Peyer's patch (tissue), 4 donors: ENCODE results near the gene PSAT1.

Experiments used
- POLR2A ChIP-seq, 2 donors: fragments of 450-650 bp; IDR thresholded peaks; one replicate each; pipeline ENCODE4 v1.5.1; 2017; ENCODE audit warnings: antibody characterized with exemption in 2 of 2, mild to moderate bottlenecking in 2 of 2, moderate library complexity in 2 of 2
- TF ChIP-seq, protein P1 (sequence below), 6 experiments: fragments of 450-650 bp in 4 of 6; fragments of 200-600 bp in 2 of 6; sonication (generic) in 1 of 6; IDR thresholded peaks; one replicate each; pipeline ENCODE4 v1.5.1; 2017 to 2019; ENCODE audit warnings: antibody characterized with exemption in 6 of 6, mild to moderate bottlenecking in 3 of 6, moderate library complexity in 1 of 6

DNA sequence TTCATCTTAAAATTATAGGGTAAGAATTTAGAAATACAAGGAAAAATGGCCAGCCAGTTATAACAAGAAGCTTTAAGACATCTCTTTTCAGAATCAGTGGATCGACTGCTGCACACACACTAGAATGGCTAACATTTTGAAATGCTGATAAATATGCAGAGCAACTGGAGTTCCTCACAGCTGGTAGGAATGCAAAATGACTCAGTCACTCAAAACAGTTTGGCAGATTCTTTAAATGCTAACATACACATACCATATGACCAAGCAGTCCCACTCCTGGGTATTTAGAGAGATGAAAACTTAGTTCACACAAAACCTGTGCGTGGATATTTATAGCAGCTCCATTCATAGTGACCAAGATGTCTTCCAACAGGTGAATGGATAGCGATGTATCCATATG is 23.2 kb upstream of the PSAT1 start:
- TF ChIP-seq, protein P1, sequence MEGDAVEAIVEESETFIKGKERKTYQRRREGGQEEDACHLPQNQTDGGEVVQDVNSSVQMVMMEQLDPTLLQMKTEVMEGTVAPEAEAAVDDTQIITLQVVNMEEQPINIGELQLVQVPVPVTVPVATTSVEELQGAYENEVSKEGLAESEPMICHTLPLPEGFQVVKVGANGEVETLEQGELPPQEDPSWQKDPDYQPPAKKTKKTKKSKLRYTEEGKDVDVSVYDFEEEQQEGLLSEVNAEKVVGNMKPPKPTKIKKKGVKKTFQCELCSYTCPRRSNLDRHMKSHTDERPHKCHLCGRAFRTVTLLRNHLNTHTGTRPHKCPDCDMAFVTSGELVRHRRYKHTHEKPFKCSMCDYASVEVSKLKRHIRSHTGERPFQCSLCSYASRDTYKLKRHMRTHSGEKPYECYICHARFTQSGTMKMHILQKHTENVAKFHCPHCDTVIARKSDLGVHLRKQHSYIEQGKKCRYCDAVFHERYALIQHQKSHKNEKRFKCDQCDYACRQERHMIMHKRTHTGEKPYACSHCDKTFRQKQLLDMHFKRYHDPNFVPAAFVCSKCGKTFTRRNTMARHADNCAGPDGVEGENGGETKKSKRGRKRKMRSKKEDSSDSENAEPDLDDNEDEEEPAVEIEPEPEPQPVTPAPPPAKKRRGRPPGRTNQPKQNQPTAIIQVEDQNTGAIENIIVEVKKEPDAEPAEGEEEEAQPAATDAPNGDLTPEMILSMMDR (IDR thresholded peaks at IDR 0.05) = no peak
- TF ChIP-seq POLR2A (IDR thresholded peaks at IDR 0.05) = no peak
